ENCODE measurements around the gene OGFRL1.

DNA sequence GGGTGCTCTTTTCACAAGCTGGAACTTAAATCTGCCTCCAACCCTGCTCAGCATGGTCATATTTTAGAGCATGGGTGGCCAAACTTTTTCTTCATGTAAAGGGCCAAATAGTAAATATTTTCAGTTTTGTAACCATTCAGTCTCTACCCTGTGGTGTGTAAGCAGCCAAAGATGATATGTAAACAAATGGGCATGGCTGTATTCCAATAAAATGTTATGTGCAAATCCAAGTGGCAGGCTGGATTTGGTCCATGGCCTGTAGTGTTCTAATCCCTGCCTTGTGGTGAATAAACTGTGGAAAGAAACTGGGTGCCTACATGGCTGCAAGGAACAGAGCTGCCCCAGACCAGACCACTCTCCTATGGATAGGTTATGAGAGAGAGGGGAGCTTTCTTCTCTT is 32.7 kb downstream of the OGFRL1 start:
- TF ChIP-seq, protein P1, sequence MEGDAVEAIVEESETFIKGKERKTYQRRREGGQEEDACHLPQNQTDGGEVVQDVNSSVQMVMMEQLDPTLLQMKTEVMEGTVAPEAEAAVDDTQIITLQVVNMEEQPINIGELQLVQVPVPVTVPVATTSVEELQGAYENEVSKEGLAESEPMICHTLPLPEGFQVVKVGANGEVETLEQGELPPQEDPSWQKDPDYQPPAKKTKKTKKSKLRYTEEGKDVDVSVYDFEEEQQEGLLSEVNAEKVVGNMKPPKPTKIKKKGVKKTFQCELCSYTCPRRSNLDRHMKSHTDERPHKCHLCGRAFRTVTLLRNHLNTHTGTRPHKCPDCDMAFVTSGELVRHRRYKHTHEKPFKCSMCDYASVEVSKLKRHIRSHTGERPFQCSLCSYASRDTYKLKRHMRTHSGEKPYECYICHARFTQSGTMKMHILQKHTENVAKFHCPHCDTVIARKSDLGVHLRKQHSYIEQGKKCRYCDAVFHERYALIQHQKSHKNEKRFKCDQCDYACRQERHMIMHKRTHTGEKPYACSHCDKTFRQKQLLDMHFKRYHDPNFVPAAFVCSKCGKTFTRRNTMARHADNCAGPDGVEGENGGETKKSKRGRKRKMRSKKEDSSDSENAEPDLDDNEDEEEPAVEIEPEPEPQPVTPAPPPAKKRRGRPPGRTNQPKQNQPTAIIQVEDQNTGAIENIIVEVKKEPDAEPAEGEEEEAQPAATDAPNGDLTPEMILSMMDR (IDR thresholded peaks at IDR 0.05), result no peak
- TF ChIP-seq ZFX (IDR thresholded peaks at IDR 0.05; ENCODE audit: borderline replicate concordance), result no peak

Data from 22Rv1 (cell line).